ENCODE data around the gene RHEB.

Gene RHEB

GRCh38 chr7:151461096-151461941, 58.4 kb downstream of the RHEB start:
- peaks cover 0 to 3% of the 10 kb centered on the region in 2 donors for H3K4me1 Mint-ChIP-seq
- peak; percentile 23 to 31 for ATAC-seq (replicated peaks)
- DNase-seq: no peak
- H3K9me3 Mint-ChIP-seq: peaks cover 14 to 22% of the 10 kb centered on the region in 2 donors
- peaks cover 38 to 55% of the 10 kb centered on the region in 2 donors for H3K36me3 Mint-ChIP-seq
- no peak overlapping the region for H3K27ac Mint-ChIP-seq
- H3K27me3 Mint-ChIP-seq: peaks cover 9 to 20% of the 10 kb centered on the region in 2 donors
- H3K4me3 Mint-ChIP-seq: no peak overlapping the region

GRCh38 chr7:151460474-151460855, 59.2 kb downstream of the RHEB start:
- ATAC-seq (replicated peaks): no peak
- no peak overlapping the region for H3K4me3 Mint-ChIP-seq
- peaks cover 14 to 22% of the 10 kb centered on the region in 2 donors for H3K9me3 Mint-ChIP-seq
- peaks cover 9 to 20% of the 10 kb centered on the region in 2 donors for H3K27me3 Mint-ChIP-seq
- peak overlapping the region; percentile 3 for H3K27ac Mint-ChIP-seq
- peaks cover 30 to 47% of the 10 kb centered on the region in 2 donors for H3K36me3 Mint-ChIP-seq
- DNase-seq: no peak
- peaks cover 0 to 3% of the 10 kb centered on the region in 2 donors for H3K4me1 Mint-ChIP-seq

GRCh38 chr7:151459726-151460473, 59.8 kb downstream of the RHEB start:
- Mint-ChIP-seq H3K27me3 (peaks cover 9 to 20% of the 10 kb centered on the region in 2 donors), H3K27ac (no peak overlapping the region), H3K9me3 (peaks cover 14 to 22% of the 10 kb centered on the region in 2 donors), H3K4me3 (no peak overlapping the region), H3K36me3 (peaks cover 25 to 41% of the 10 kb centered on the region in 2 donors), H3K4me1 (peaks cover 0 to 3% of the 10 kb centered on the region in 2 donors)
- no peak for DNase-seq
- ATAC-seq (replicated peaks): no peak

- peaks cover 9 to 20% of the 10 kb centered on the region in 2 donors for H3K27me3 Mint-ChIP-seq
- no peak for ATAC-seq (replicated peaks)
Measured at GRCh38 chr7:151457534-151457933, 62.2 kb downstream of the RHEB start.

GRCh38 chr7:151456782-151457181, 62.9 kb downstream of the RHEB start:
- Mint-ChIP-seq H3K9me3 (peaks cover 0 to 4% of the 10 kb centered on the region in 2 donors), H3K27ac (no peak overlapping the region), H3K36me3 (peaks cover 3 to 10% of the 10 kb centered on the region in 2 donors), H3K27me3 (peaks cover 9 to 28% of the 10 kb centered on the region in 2 donors), H3K4me3 (no peak overlapping the region), H3K4me1 (peaks cover 0 to 3% of the 10 kb centered on the region in 2 donors)
- DNase-seq (no peak), ATAC-seq (replicated peaks) (no peak)

More at GRCh38 chr7:151457534-151457933, 62.2 kb downstream of the RHEB start:
- Mint-ChIP-seq H3K36me3 (peaks cover 6 to 17% of the 10 kb centered on the region in 2 donors), H3K4me1 (peaks cover 0 to 3% of the 10 kb centered on the region in 2 donors), H3K27ac (no peak overlapping the region), H3K9me3 (peaks cover 0 to 9% of the 10 kb centered on the region in 2 donors), H3K4me3 (no peak overlapping the region)
- no peak for DNase-seq

GRCh38 chr7:151456276-151456675, 63.4 kb downstream of the RHEB start:
- no peak overlapping the region for H3K4me3 Mint-ChIP-seq
- DNase-seq (no peak), ATAC-seq (replicated peaks) (no peak)
- peaks cover 0 to 4% of the 10 kb centered on the region in 2 donors for H3K9me3 Mint-ChIP-seq
- peaks cover 0 to 3% of the 10 kb centered on the region in 2 donors for H3K4me1 Mint-ChIP-seq
- H3K36me3 Mint-ChIP-seq: peaks cover 2 to 7% of the 10 kb centered on the region in 2 donors
- peaks cover 9 to 32% of the 10 kb centered on the region in 2 donors for H3K27me3 Mint-ChIP-seq
- H3K27ac Mint-ChIP-seq: no peak overlapping the region

- Mint-ChIP-seq H3K4me1 (peaks cover 0 to 3% of the 10 kb centered on the region in 2 donors), H3K27me3 (peaks cover 7 to 32% of the 10 kb centered on the region in 2 donors), H3K4me3 (no peak overlapping the region), H3K9me3 (peaks cover 0 to 1% of the 10 kb centered on the region in 2 donors), H3K27ac (no peak overlapping the region), H3K36me3 (peaks cover 0 to 3% of the 10 kb centered on the region in 2 donors)
- DNase-seq: no peak
- ATAC-seq (replicated peaks): no peak
Measured at GRCh38 chr7:151455690-151456089, 64.0 kb downstream of the RHEB start.

GRCh38 chr7:151454932-151455530, 64.7 kb downstream of the RHEB start:
- Mint-ChIP-seq H3K4me1 (peaks cover 0 to 3% of the 10 kb centered on the region in 2 donors), H3K9me3 (peaks cover 0 to 1% of the 10 kb centered on the region in 2 donors), H3K36me3 (no peaks in the 10 kb centered on the region), H3K27me3 (peaks cover under 1 to 30% of the 10 kb centered on the region in 2 donors), H3K27ac (no peak overlapping the region), H3K4me3 (no peak overlapping the region)
- no peak for ATAC-seq (replicated peaks)
- no peak for DNase-seq

GRCh38 chr7:151454305-151454704, 65.4 kb downstream of the RHEB start:
- H3K36me3 Mint-ChIP-seq: no peaks in the 10 kb centered on the region
- ATAC-seq (replicated peaks): no peak
- DNase-seq: no peak
- H3K9me3 Mint-ChIP-seq: peaks cover 0 to 1% of the 10 kb centered on the region in 2 donors
- H3K4me1 Mint-ChIP-seq: peaks cover 0 to 5% of the 10 kb centered on the region in 2 donors
- no peak overlapping the region for H3K4me3 Mint-ChIP-seq
- H3K27ac Mint-ChIP-seq: no peak overlapping the region
- peaks cover 5 to 31% of the 10 kb centered on the region in 2 donors for H3K27me3 Mint-ChIP-seq

- Mint-ChIP-seq H3K4me3 (no peak overlapping the region), H3K36me3 (no peaks in the 10 kb centered on the region), H3K9me3 (peaks cover 0 to 1% of the 10 kb centered on the region in 2 donors), H3K4me1 (peaks cover 5 to 6% of the 10 kb centered on the region in 2 donors), H3K27me3 (peaks cover 5 to 32% of the 10 kb centered on the region in 2 donors), H3K27ac (no peak overlapping the region)
- DNase-seq (no peak), ATAC-seq (replicated peaks) (no peak)
Measured at GRCh38 chr7:151453326-151453791, 66.3 kb downstream of the RHEB start.

GRCh38 chr7:151452680-151453325, 66.9 kb downstream of the RHEB start:
- H3K27me3 Mint-ChIP-seq: peaks cover 5 to 32% of the 10 kb centered on the region in 2 donors
- H3K36me3 Mint-ChIP-seq: no peaks in the 10 kb centered on the region
- no peak overlapping the region for H3K27ac Mint-ChIP-seq
- DNase-seq (no peak), ATAC-seq (replicated peaks) (no peak)
- no peak overlapping the region for H3K4me3 Mint-ChIP-seq
- H3K4me1 Mint-ChIP-seq: peaks cover 5 to 9% of the 10 kb centered on the region in 2 donors
- peaks cover 0 to under 1% of the 10 kb centered on the region in 2 donors for H3K9me3 Mint-ChIP-seq

- no peaks in the 10 kb centered on the region for H3K36me3 Mint-ChIP-seq
- H3K4me3 Mint-ChIP-seq: no peak overlapping the region
- ATAC-seq (replicated peaks): no peak
- H3K4me1 Mint-ChIP-seq: peaks cover 4 to 13% of the 10 kb centered on the region in 2 donors
- H3K27me3 Mint-ChIP-seq: peaks cover 5 to 32% of the 10 kb centered on the region in 2 donors
- H3K27ac Mint-ChIP-seq: no peak overlapping the region
- DNase-seq: no peak
- H3K9me3 Mint-ChIP-seq: no peaks in the 10 kb centered on the region
Measured at GRCh38 chr7:151451626-151452571, 67.8 kb downstream of the RHEB start.

- H3K27ac Mint-ChIP-seq: no peak overlapping the region
- H3K27me3 Mint-ChIP-seq: peaks cover 11 to 35% of the 10 kb centered on the region in 2 donors
- H3K4me1 Mint-ChIP-seq: peaks cover 4 to 13% of the 10 kb centered on the region in 2 donors
- DNase-seq: no peak
- no peaks in the 10 kb centered on the region for H3K36me3 Mint-ChIP-seq
- ATAC-seq (replicated peaks): no peak
- H3K4me3 Mint-ChIP-seq: no peak overlapping the region
- H3K9me3 Mint-ChIP-seq: no peaks in the 10 kb centered on the region
Measured at GRCh38 chr7:151451156-151451555, 68.5 kb downstream of the RHEB start.

Data from stimulated activated naive B cell treated with anti-CD40 and anti-IgM and Interleukin-4, amounts not matched to agents 10 μg/mL and 1 μg/mL and 100 μg/mL, for 72 hours (primary cell).